Activated T-helper 1 cell treated with anti-CD3 and anti-CD28 coated beads, Interleukin-12 subunit alpha, Interleukin-12 subunit beta, Interleukin-2, Interleukin-4 antibody, amounts not matched to agents 30 ng/mL and 10 ng/mL and 1 ng/mL, durations not matched to agents 14 hours and 24 hours and 36 hours (primary cell): Measurements from ENCODE around the gene FLNB. TPM values are rescaled to one million over a fixed set of nuclear protein-coding genes. Genes with fewer than 3 reads are reported as not detected.

Experiments
- DNase-seq: peaks from one replicate; pipeline ENCODE4 v3.0.0; 2021; ENCODE audit warnings: low spot score
- H3K27ac Mint-ChIP-seq: one replicate; pipeline ENCODE4 v1.8.0; 2021; ENCODE audit warnings: mild to moderate bottlenecking, mixed read lengths
- H3K27me3 Mint-ChIP-seq: one replicate; pipeline ENCODE4 v1.8.0; 2022; ENCODE audit warnings: mild to moderate bottlenecking, moderate library complexity, mixed read lengths; ENCODE audit not compliant: insufficient read depth
- H3K36me3 Mint-ChIP-seq: one replicate; pipeline ENCODE4 v1.8.0; 2021; ENCODE audit warnings: low read depth, mixed read lengths
- H3K4me1 Mint-ChIP-seq: one replicate; pipeline ENCODE4 v1.8.0; 2021; ENCODE audit warnings: low read depth, mixed read lengths
- H3K4me3 Mint-ChIP-seq: one replicate; pipeline ENCODE4 v1.8.0; 2021; ENCODE audit warnings: mild to moderate bottlenecking, moderate library complexity, mixed read lengths
- H3K9me3 Mint-ChIP-seq: one replicate; pipeline ENCODE4 v1.8.0; 2021; ENCODE audit warnings: mixed read lengths
- intact Hi-C: fragments of 100-400 bp; cut with micrococcal nuclease; formaldehyde crosslinking; loops from one replicate; pipeline ENCODE4 v1.15.1; 2024
- total RNA-seq: library from RNA; stranded (reverse); gene quantifications from 2 replicates; pipeline ENCODE4 v1.2.3, GENCODE V29; 2022

Gene FLNB
- total RNA-seq, 1 donor from 2014 or later, result 24.1 TPM

DNA sequence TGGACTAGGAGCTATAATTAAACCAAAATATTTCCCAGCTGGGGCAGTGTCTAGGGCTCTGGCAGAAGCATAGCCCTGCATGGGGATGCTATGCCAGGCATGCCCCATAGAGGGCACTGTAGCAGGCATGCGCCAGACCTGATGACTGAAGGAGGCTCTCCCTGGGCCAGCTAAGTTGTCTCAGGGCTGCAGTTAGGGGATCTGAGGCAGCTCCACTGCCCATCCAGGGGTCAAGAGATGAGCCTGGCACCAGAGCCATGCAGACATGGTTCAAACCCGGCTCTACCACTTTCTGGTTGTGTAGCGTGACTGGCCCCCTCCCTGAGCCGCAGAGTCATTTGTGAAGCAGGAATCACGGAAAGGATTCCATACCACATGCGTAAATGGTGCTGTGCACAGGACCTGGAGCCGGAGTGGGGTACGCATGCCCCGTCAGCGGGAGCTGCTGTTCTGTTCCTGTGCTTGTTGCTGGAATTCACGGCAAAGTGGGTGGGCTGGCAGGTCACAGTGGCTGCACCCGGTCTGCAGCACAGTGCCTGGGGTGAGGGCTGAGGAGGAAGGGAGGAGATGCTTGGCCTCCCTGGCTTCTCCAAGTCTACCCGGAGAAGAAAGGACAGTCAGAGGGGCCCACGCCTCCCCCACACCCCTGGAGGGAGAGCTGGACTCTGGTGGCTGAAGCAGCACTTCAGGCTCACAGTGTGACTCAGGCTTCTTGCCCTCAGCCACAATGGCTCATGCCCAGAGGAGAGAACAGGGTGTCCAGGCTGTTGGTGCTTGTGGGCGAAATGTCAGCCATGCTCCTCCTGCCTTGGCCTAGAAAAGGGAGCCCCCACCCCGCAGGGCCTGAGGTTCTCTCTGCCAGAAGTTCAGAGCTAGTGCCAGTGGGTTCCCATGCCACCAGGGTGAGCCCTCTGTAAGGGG lies 159.5 kb downstream of the FLNB start:
- DNase-seq, result peak; percentile 47
- Mint-ChIP-seq H3K9me3 (no peaks in the 10 kb centered on the region), H3K27ac (no peak overlapping the region), H3K27me3 (no peaks in the 10 kb centered on the region), H3K4me3 (no peak overlapping the region), H3K4me1 (no peaks in the 10 kb centered on the region), H3K36me3 (peaks cover 7% of the 10 kb centered on the region)
- intact Hi-C loops, result loop anchor here (2.0 kb wide), 1 partner anchor 159 kb away; the partner anchor contains the start of gene FLNB

DNA sequence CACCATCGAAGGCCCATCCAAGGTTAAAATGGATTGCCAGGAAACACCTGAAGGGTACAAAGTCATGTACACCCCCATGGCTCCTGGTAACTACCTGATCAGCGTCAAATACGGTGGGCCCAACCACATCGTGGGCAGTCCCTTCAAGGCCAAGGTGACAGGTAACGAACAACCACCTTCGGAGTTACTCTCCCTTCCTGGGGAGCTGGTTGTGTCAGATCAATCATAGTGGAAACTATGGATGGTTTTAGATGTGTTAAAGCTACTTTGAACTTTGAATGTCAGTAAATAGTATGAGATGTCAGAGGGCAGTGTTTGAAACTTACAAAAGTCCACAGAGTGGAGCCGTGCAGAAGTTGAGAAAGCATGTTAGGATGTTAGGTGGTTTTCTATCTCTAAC lies 160.3 kb downstream of the FLNB start:
- no peak for DNase-seq
- Mint-ChIP-seq H3K9me3 (no peaks in the 10 kb centered on the region), H3K36me3 (peaks cover 4% of the 10 kb centered on the region), H3K27ac (no peak overlapping the region), H3K4me3 (no peak overlapping the region), H3K27me3 (no peaks in the 10 kb centered on the region), H3K4me1 (no peaks in the 10 kb centered on the region)
- intact Hi-C loops, result no loop called here

DNA sequence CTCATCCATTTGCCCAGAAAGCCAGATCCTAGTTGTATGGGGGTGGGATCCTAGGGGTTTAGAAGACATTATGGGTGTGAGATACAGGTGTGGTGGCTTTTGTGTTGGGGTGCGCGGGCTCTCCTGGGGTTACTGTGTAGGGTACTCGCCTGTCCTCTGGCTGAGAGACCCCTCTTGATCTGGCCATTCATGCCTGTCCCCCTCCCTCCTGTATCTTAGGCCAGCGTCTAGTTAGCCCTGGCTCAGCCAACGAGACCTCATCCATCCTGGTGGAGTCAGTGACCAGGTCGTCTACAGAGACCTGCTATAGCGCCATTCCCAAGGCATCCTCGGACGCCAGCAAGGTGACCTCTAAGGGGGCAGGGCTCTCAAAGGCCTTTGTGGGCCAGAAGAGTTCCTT lies 161.1 kb downstream of the FLNB start:
- H3K36me3 Mint-ChIP-seq, result peaks cover 3% of the 10 kb centered on the region
- no peaks in the 10 kb centered on the region for H3K9me3 Mint-ChIP-seq
- H3K4me1 Mint-ChIP-seq, result no peaks in the 10 kb centered on the region
- H3K27me3 Mint-ChIP-seq, result no peaks in the 10 kb centered on the region
- DNase-seq, result no peak
- intact Hi-C loops, result no loop called here
- H3K27ac Mint-ChIP-seq, result no peak overlapping the region
- H3K4me3 Mint-ChIP-seq, result no peak overlapping the region

DNA sequence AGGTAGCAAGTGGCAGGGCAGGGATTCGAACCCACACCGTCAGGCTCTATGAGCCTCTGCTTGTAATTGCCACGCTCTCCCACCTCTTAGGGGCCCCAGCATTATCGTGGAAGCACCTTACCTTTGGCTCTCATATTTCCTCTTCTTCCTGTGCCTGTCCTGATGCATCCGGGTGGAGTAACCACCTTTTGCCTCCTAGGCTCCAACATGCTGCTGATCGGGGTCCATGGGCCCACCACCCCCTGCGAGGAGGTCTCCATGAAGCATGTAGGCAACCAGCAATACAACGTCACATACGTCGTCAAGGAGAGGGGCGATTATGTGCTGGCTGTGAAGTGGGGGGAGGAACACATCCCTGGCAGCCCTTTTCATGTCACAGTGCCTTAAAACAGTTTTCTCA lies 162.2 kb downstream of the FLNB start:
- Mint-ChIP-seq H3K9me3 (no peaks in the 10 kb centered on the region), H3K27me3 (peaks cover 2% of the 10 kb centered on the region), H3K27ac (no peak overlapping the region), H3K4me3 (no peak overlapping the region), H3K36me3 (peaks cover 3% of the 10 kb centered on the region), H3K4me1 (no peaks in the 10 kb centered on the region)
- no peak for DNase-seq
- intact Hi-C loops, result no loop called here

DNA sequence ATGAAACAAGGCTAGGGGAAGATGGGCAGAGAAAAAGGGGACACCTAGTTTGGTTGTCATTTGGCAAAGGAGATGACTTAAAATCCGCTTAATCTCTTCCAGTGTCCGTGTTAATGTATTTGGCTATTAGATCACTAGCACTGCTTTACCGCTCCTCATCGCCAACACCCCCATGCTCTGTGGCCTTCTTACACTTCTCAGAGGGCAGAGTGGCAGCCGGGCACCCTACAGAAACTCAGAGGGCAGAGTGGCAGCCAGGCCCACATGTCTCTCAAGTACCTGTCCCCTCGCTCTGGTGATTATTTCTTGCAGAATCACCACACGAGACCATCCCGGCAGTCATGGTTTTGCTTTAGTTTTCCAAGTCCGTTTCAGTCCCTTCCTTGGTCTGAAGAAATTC lies 162.9 kb downstream of the FLNB start:
- Mint-ChIP-seq H3K4me1 (no peaks in the 10 kb centered on the region), H3K27ac (no peak overlapping the region), H3K4me3 (no peak overlapping the region), H3K27me3 (peaks cover 4% of the 10 kb centered on the region), H3K9me3 (no peaks in the 10 kb centered on the region), H3K36me3 (peaks cover 3% of the 10 kb centered on the region)
- no peak for DNase-seq
- intact Hi-C loops, result no loop called here

DNA sequence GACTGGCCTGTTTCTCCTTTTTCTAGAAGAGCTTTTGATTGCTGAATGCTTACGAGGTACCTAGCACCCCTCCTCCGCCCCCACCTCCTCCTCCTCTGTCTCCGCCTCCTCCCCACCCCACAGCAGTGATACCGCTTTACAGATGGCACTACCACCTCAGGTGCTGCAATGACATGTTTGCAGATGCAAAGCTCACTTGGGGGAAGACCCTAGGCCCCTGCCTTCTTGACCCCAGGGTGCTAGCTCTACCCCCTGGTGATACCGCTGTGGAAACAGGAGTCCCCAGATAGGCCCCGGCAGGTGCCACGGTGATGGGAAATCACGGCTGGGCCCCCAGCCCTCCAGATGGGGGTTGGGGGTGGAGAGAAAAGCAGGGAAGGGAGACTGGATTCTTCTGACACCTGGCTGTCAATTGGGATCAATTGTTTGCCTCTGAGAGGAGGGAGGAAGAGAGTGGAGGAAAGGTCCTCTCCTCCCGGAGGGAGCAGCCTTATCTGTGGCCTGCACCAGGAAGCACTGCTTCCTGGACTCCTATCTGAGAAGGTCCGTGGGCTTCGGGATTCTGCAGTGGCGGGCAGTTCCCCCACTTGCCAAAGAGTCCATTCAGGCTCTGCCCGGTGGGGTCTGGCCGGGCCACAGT lies 164.9 kb downstream of the FLNB start:
- intact Hi-C loops, result no loop called here
- Mint-ChIP-seq H3K27ac (no peak overlapping the region), H3K27me3 (peaks cover 4% of the 10 kb centered on the region), H3K4me1 (peaks cover 3% of the 10 kb centered on the region), H3K9me3 (no peaks in the 10 kb centered on the region), H3K36me3 (peaks cover 3% of the 10 kb centered on the region), H3K4me3 (no peak overlapping the region)
- DNase-seq, result no peak

DNA sequence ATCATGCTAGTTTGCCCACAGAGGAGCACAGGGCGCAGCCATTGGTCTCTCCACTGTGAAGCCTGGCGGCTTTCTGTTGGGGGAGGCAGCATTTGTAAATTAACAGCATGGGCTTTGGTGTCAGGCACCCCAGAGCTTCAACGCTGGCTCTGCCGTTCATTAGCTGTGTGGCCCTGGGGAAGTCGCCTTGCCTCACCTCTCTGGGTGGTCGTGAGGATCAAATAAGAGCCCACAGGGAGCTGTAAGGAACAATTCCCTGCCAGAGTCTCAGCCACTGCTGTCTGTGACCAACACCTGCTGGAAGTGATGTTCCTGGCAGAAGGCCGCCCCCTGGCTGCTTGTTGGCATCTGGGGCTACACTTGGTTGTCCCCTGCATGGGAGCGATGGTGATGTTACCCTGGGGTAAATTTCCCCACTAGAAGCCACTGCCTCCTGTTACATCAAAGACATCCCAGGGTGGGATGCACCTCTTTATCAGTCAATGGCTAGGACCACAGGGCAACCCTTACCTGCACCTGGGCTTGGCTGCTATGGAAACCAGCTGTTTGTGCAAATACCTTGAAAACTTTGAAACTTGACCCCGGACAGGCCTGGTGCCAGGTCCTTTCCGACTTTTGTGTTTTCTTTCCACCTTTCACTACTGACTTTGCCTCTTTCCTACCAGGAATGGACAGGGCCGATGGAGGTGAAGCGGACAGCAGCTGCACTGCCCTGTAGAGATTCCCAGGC lies 165.6 kb downstream of the FLNB start:
- Mint-ChIP-seq H3K36me3 (peaks cover 2% of the 10 kb centered on the region), H3K9me3 (no peaks in the 10 kb centered on the region), H3K4me1 (peaks cover 10% of the 10 kb centered on the region), H3K27me3 (peaks cover 4% of the 10 kb centered on the region), H3K27ac (no peak overlapping the region), H3K4me3 (no peak overlapping the region)
- no peak for DNase-seq
- intact Hi-C loops, result no loop called here

DNA sequence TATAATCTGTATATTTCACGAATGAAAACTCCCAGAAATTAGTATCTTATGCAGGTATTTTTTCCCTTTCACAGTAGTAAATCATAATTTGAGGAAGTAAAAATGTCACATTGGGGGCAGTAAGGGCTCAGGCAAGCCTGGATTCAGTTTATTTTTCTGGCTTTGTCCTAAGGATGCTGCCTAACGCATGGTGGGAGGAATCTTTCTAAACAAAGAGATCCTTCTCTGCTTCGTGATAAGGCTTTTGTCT lies 166.9 kb downstream of the FLNB start:
- Mint-ChIP-seq H3K27me3 (peaks cover 4% of the 10 kb centered on the region), H3K4me3 (no peak overlapping the region), H3K9me3 (no peaks in the 10 kb centered on the region), H3K4me1 (peaks cover 12% of the 10 kb centered on the region), H3K36me3 (peaks cover 2% of the 10 kb centered on the region), H3K27ac (no peak overlapping the region)
- DNase-seq, result no peak
- intact Hi-C loops, result loop anchor here (5.0 kb wide), 1 partner anchor 58 kb away; no protein-coding TSS in a partner anchor

DNA sequence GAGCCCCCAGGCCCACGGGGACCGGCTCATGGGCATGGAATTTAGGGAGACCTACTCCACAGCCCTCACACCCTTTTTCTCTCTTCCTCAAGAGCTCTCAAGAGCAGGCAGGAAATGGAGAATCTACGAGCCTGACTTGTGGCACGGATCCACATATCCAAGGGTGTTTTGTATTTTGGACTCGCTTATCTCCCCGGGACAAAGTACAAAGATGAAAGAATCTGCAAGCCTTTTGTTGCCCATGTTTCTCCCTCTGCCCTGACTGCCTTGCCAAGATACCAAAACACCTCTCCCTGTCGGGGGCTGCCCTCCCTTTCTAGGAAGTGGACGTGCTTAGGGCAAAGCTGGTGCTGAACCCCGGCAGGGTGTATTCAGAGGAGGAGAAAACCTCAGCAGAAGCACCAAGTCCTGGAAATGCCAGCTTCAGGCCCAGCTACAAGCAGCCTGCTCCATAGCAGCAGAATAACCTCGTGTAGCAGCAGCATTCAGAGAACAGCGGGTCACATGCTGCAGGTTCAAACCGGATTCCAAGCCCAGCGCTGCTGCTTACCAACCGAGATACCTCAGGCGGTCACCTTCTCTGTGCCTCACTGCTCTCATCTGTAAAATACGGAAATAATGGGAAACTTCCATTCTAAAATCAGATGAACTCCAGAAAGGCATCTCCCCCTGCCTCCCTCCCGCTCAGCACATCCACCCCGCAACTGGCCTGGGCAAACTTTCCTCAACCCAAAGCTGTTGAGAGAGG lies 167.4 kb downstream of the FLNB start:
- intact Hi-C loops, result loop anchor here (2.0 to 5.0 kb wide), 2 partner anchors 58 to 167 kb away; partner anchors contain the start of gene FLNB
- no peak overlapping the region for H3K4me3 Mint-ChIP-seq
- no peak overlapping the region for H3K27ac Mint-ChIP-seq
- H3K4me1 Mint-ChIP-seq, result peaks cover 12% of the 10 kb centered on the region
- H3K36me3 Mint-ChIP-seq, result no peaks in the 10 kb centered on the region
- H3K27me3 Mint-ChIP-seq, result peaks cover 4% of the 10 kb centered on the region
- no peaks in the 10 kb centered on the region for H3K9me3 Mint-ChIP-seq
- DNase-seq, result no peak

DNA sequence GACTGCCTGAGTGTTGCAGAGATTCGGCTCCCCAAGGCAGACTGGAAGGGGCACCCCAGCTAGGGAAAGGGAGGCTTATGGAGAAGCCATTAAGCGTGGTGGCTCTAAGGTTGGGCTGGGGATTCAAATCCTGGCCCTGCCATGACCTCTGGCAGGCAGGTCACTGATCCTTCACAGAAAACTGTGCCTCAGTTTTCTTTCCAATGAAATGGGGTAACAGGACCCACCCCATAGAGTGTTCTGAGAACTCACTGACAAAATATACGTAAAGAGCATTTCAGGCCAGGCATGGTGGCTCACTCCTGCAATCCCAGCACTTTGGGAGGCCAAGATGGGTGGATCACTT lies 167.9 kb downstream of the FLNB start:
- H3K4me1 Mint-ChIP-seq, result peaks cover 12% of the 10 kb centered on the region
- no peak overlapping the region for H3K27ac Mint-ChIP-seq
- DNase-seq, result no peak
- peaks cover 4% of the 10 kb centered on the region for H3K27me3 Mint-ChIP-seq
- H3K9me3 Mint-ChIP-seq, result no peaks in the 10 kb centered on the region
- no peaks in the 10 kb centered on the region for H3K36me3 Mint-ChIP-seq
- no peak overlapping the region for H3K4me3 Mint-ChIP-seq
- intact Hi-C loops, result loop anchor here (2.0 to 5.0 kb wide), 2 partner anchors 59 to 167 kb away; partner anchors contain the start of gene FLNB

DNA sequence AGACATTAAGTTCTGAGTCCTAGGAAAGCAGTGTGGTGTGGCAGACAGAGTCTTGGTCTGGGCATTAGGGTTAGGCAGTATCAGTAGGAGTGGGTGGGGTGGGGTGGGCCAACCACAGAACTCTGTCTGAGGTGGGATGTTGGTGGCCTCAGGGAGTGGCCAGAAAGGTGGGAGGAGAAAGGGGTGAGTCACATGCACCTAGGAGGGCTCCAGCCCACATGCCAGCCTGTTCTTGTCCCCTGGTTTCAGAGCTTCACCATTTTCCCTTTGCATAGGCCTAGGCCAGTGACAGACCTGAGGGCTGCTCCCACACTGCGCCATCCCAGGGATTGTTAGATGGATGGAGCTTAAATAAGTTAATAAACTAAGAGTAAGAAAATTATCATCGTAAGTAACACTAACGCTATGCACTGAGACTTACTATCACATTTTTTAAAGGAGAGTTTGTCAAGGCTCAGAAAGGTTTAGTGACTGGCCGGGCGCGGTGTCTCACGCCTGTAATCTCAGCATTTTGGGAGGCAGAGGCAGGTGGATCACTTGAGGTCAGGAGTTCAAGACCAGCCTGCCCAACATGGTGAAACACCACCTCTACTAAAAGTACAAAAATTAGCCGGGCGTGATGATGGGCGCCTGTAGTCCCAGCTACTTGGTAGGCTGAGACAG lies 168.7 kb downstream of the FLNB start:
- intact Hi-C loops, result loop anchor here (2.0 to 5.0 kb wide), 2 partner anchors 60 to 168 kb away; partner anchors contain the start of gene FLNB
- no peak overlapping the region for H3K27ac Mint-ChIP-seq
- H3K4me3 Mint-ChIP-seq, result peak overlapping the region; percentile 33
- no peak for DNase-seq
- peaks cover 12% of the 10 kb centered on the region for H3K4me1 Mint-ChIP-seq
- peaks cover 6% of the 10 kb centered on the region for H3K27me3 Mint-ChIP-seq
- no peaks in the 10 kb centered on the region for H3K36me3 Mint-ChIP-seq
- H3K9me3 Mint-ChIP-seq, result no peaks in the 10 kb centered on the region
